ENCODE data around the gene PODXL2.

DNA sequence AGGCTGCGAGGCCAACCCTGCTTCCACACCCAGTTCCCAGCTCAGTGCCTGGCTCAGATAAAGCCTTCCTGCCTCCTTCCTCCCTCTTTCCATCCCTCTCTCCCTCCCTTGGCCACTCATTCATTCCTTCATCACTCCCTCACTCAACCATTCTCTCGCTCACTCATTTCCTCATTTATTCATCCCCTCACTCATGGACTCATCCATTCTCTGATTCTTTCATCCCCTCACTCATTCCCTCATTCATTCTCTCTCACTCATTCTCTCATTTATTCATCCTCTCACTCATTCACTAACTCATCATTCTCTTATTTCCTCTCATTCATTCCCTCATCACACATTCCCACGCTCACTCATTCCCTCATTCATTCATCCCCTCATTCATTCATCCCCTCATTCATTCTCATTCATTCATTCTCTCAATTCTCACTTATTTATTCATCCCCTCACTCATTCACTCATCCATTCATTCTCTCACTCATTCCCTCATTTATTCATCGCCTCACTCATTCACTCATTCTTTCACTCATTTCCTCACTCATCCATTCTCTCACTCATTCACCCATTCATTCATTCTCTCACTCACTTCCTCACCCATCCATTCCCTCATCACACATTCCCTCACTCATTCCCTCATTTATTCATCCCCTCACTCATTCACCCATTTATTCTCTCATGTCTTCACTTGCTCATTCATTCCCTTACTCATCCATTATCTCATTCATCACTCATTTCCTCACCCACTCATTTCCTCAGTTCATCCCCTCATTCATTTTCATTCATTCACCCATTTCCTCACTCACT, 56.9 kb downstream of the PODXL2 start:
- TF ChIP-seq CTCF (IDR thresholded peaks at IDR 0.05; ENCODE audit: low read depth, low read length) (no peak), POLR2A (IDR thresholded peaks at IDR 0.05; ENCODE audit: extremely low read depth, insufficient read length) (no peak)
- TF ChIP-seq, protein P1, sequence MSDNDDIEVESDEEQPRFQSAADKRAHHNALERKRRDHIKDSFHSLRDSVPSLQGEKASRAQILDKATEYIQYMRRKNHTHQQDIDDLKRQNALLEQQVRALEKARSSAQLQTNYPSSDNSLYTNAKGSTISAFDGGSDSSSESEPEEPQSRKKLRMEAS (IDR thresholded peaks at IDR 0.05; ENCODE audit: low read depth, low read length) = no peak
